Osteoblast (primary cell): ENCODE results near the gene AZI2. TPM values are rescaled to one million over a fixed set of nuclear protein-coding genes. Genes with fewer than 3 reads are reported as not detected.

Source experiments
- DNase-seq: peaks from one replicate; pipeline ENCODE4 v3.0.0; 2011; ENCODE audit warnings: low spot score, mixed read lengths; ENCODE audit not compliant: insufficient read length; ENCODE audit errors: missing footprints
- H2AFZ ChIP-seq: 2 replicates; pipeline ENCODE4 v1.6.0; 2011; ENCODE audit warnings: mild to moderate bottlenecking, low read length
- H3K27ac ChIP-seq: 2 replicates; pipeline ENCODE4 v1.5.1; 2011; ENCODE audit warnings: mild to moderate bottlenecking, low read depth, low read length, moderate library complexity
- H3K27me3 ChIP-seq: 2 replicates; pipeline ENCODE4 v1.6.0; 2012; ENCODE audit warnings: mild to moderate bottlenecking, control low read depth, inconsistent platforms, low read length, moderate library complexity; ENCODE audit not compliant: insufficient read depth
- H3K36me3 ChIP-seq: 2 replicates; pipeline ENCODE4 v1.5.1; 2011; ENCODE audit warnings: mild to moderate bottlenecking, low read length, control low read depth, moderate library complexity; ENCODE audit not compliant: insufficient read depth
- H3K4me1 ChIP-seq: 2 replicates; pipeline ENCODE4 v1.5.1; 2011; ENCODE audit warnings: mild to moderate bottlenecking, low read length, control low read depth, moderate library complexity; ENCODE audit not compliant: insufficient read depth
- H3K4me2 ChIP-seq: 2 replicates; pipeline ENCODE4 v1.6.0; 2011; ENCODE audit warnings: mild to moderate bottlenecking, low read length; ENCODE audit not compliant: insufficient read depth
- H3K4me3 ChIP-seq: fragments of 200-600 bp; sonication (generic); 3 replicates; pipeline ENCODE4 v1.5.1; 2012; ENCODE audit warnings: mild to moderate bottlenecking, low read length, inconsistent platforms; ENCODE audit not compliant: insufficient read depth
- H3K79me2 ChIP-seq: 2 replicates; pipeline ENCODE4 v1.6.0; 2012; ENCODE audit warnings: mild to moderate bottlenecking, low read length, control low read depth, inconsistent platforms; ENCODE audit not compliant: insufficient read depth
- H3K9me3 ChIP-seq: 2 replicates; pipeline ENCODE4 v1.5.1; 2011; ENCODE audit warnings: low read depth, low read length, control low read depth
- H4K20me1 ChIP-seq: 2 replicates; pipeline ENCODE4 v1.6.0; 2012; ENCODE audit warnings: mild to moderate bottlenecking, low read length, control low read depth; ENCODE audit not compliant: insufficient read depth
- total RNA-seq: library from RNA; depleted of rRNA; stranded (reverse); fragments of >200 nt; gene quantifications from 2 replicates; pipeline ENCODE4 v1.2.3, GENCODE V29; 2012
- TF ChIP-seq, protein P1 (sequence below): IDR thresholded peaks from 2 replicates; pipeline ENCODE4 v1.5.1; 2011; ENCODE audit warnings: mild to moderate bottlenecking, low read depth, low read length, moderate library complexity; ENCODE audit errors: extremely low read depth

AZI2 gene
- total RNA-seq, 1 donor: 149 TPM

DNA sequence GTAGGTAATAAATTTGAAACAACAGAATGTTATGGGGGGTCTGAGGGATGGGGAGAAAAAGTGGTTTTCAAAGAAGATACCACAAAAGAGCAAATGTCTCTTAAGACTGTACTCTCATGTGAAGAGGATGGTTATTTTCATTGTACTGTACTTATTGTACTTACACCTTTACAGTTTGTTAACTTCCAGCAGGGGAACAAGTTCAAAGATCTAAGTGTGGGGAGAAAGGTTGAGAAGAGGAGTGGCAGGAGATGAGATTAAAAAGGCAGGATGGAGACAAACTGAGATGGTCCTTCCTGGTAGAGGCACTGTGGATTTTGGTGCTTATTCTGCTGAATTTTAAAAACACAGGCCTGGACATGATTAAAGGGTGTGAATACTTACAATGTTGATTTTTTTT is 5.5 kb downstream of the AZI2 start:
- TF ChIP-seq, protein P1, sequence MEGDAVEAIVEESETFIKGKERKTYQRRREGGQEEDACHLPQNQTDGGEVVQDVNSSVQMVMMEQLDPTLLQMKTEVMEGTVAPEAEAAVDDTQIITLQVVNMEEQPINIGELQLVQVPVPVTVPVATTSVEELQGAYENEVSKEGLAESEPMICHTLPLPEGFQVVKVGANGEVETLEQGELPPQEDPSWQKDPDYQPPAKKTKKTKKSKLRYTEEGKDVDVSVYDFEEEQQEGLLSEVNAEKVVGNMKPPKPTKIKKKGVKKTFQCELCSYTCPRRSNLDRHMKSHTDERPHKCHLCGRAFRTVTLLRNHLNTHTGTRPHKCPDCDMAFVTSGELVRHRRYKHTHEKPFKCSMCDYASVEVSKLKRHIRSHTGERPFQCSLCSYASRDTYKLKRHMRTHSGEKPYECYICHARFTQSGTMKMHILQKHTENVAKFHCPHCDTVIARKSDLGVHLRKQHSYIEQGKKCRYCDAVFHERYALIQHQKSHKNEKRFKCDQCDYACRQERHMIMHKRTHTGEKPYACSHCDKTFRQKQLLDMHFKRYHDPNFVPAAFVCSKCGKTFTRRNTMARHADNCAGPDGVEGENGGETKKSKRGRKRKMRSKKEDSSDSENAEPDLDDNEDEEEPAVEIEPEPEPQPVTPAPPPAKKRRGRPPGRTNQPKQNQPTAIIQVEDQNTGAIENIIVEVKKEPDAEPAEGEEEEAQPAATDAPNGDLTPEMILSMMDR: no peak
- Histone ChIP-seq H3K79me2 (peaks cover 68% of the 10 kb centered on the region), H3K4me2 (peak overlapping the region; percentile 80), H3K36me3 (peaks cover 18% of the 10 kb centered on the region), H2AFZ (peak overlapping the region; percentile 6), H3K27ac (peak overlapping the region; percentile 84), H3K27me3 (no peaks in the 10 kb centered on the region), H4K20me1 (no peaks in the 10 kb centered on the region), H3K4me1 (peaks cover 33% of the 10 kb centered on the region), H3K4me3 (no peak overlapping the region), H3K9me3 (no peaks in the 10 kb centered on the region)
- no peak for DNase-seq

- no peaks in the 10 kb centered on the region for H4K20me1 ChIP-seq
- no peak overlapping the region for H2AFZ ChIP-seq
- H3K9me3 ChIP-seq: no peaks in the 10 kb centered on the region
- H3K4me3 ChIP-seq: no peak overlapping the region
- no peaks in the 10 kb centered on the region for H3K27me3 ChIP-seq
- H3K36me3 ChIP-seq: peaks cover 51% of the 10 kb centered on the region
- TF ChIP-seq, protein P1: no peak
- H3K4me2 ChIP-seq: no peak overlapping the region
- DNase-seq: no peak
- peaks cover 19% of the 10 kb centered on the region for H3K79me2 ChIP-seq
- H3K27ac ChIP-seq: no peak overlapping the region
- peaks cover 8% of the 10 kb centered on the region for H3K4me1 ChIP-seq
Observed at GRCh38 chr3:28337230-28337629, 11.4 kb downstream of the AZI2 start.

- Histone ChIP-seq H2AFZ (no peak overlapping the region), H3K27me3 (no peaks in the 10 kb centered on the region), H3K79me2 (peaks cover 7% of the 10 kb centered on the region), H3K4me3 (no peak overlapping the region), H3K4me1 (no peaks in the 10 kb centered on the region), H4K20me1 (no peaks in the 10 kb centered on the region), H3K36me3 (peaks cover 52% of the 10 kb centered on the region), H3K9me3 (no peaks in the 10 kb centered on the region), H3K4me2 (no peak overlapping the region), H3K27ac (no peak overlapping the region)
- no peak for DNase-seq
- TF ChIP-seq, protein P1: no peak
Observed at GRCh38 chr3:28335246-28335645, 13.4 kb downstream of the AZI2 start.

- Histone ChIP-seq H4K20me1 (no peaks in the 10 kb centered on the region), H3K4me3 (no peak overlapping the region), H3K4me2 (no peak overlapping the region), H2AFZ (no peak overlapping the region), H3K27me3 (no peaks in the 10 kb centered on the region), H3K4me1 (no peaks in the 10 kb centered on the region), H3K9me3 (no peaks in the 10 kb centered on the region), H3K27ac (no peak overlapping the region), H3K36me3 (peaks cover 46% of the 10 kb centered on the region), H3K79me2 (peaks cover under 1% of the 10 kb centered on the region)
- DNase-seq: no peak
- TF ChIP-seq, protein P1: peak; percentile 37
Observed at GRCh38 chr3:28334552-28334951, 14.1 kb downstream of the AZI2 start.
